H1 (cell line): Measurements from ENCODE around the gene DKKL1.

ENCODE experiments used
- TAF1 ChIP-seq: IDR thresholded peaks from 2 replicates; pipeline ENCODE4 v1.6.1; 2011; ENCODE audit warnings: mild to moderate bottlenecking, low read depth, low read length
- TF ChIP-seq, protein P1 (sequence below), 3 experiments: IDR thresholded peaks; 1 replicate in 2 of 3; 2 replicates in 1 of 3; pipeline versions ENCODE4 v1.5.1 to v1.6.1; 2011; ENCODE audit warnings: low read length in 3 of 3, mild to moderate bottlenecking in 3 of 3, inconsistent platforms in 2 of 3, low read depth in 1 of 3, moderate library complexity in 1 of 3; ENCODE audit not compliant: insufficient read depth in 1 of 3; ENCODE audit errors: control extremely low read depth in 1 of 3

DNA sequence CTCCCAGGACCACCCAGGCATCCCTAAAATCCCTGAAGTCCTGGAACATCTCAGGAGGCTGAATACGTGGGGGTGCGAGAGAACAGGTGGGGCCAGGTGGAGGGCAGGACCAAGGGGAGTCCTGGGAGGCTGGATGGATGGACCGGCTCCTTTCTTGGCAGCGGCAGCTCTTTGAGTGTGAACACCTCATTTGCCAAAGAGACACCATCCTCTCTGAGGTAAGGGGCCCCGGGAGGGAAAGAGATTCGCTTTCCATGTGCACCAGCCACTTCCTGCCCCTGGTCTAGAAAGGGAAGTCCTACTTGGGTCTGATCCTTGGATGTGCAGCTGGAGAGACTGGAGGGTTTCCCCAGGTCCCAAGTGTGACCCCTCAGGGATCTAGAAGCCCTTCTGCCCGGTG lies 43.4 kb downstream of the DKKL1 start:
- TF ChIP-seq, protein P1, sequence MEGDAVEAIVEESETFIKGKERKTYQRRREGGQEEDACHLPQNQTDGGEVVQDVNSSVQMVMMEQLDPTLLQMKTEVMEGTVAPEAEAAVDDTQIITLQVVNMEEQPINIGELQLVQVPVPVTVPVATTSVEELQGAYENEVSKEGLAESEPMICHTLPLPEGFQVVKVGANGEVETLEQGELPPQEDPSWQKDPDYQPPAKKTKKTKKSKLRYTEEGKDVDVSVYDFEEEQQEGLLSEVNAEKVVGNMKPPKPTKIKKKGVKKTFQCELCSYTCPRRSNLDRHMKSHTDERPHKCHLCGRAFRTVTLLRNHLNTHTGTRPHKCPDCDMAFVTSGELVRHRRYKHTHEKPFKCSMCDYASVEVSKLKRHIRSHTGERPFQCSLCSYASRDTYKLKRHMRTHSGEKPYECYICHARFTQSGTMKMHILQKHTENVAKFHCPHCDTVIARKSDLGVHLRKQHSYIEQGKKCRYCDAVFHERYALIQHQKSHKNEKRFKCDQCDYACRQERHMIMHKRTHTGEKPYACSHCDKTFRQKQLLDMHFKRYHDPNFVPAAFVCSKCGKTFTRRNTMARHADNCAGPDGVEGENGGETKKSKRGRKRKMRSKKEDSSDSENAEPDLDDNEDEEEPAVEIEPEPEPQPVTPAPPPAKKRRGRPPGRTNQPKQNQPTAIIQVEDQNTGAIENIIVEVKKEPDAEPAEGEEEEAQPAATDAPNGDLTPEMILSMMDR (IDR thresholded peaks at IDR 0.05; ENCODE audit: control extremely low read depth in 1 of 3, insufficient read depth in 1 of 3, low read depth in 1 of 3, low read length in 3 of 3) = no peak
- TF ChIP-seq TAF1 = no peak
